ENCODE measurements around the gene PHLPP1. TPM values are rescaled to one million over a fixed set of nuclear protein-coding genes. Genes with fewer than 3 reads are reported as not detected.

The PHLPP1 gene
- 10 to 100 TPM in 2 of 3 donors, 1 to 10 TPM in 1; 9.8 to 19.9 (median 15.4) TPM for total RNA-seq

- no peaks in the 10 kb centered on the region for H3K27me3 ChIP-seq
- H3K9me3 ChIP-seq: no peaks in the 10 kb centered on the region
- H3K4me1 ChIP-seq: no peaks in the 10 kb centered on the region
- H3K27ac ChIP-seq: peak within 1 kb of the TSS; percentile 96 to 99
- H3K4me3 ChIP-seq: peak within 1 kb of the TSS; percentile 76 to 81 (median 76)
- no peaks in the 10 kb centered on the region for H3K36me3 ChIP-seq
- TF ChIP-seq POLR2A (IDR thresholded peaks at IDR 0.05) (peak; percentile 53), CTCF (IDR thresholded peaks at IDR 0.05) (no peak), POLR2AphosphoS5 (IDR thresholded peaks at IDR 0.05) (peak in 2 of 3 donors; percentile 15 to 71)
- intact Hi-C loops (cut with DNase I; ENCODE audit: low total_unique reads): loop anchor here (10.0 kb wide), 1 partner anchor 269 kb away; no protein-coding TSS in a partner anchor
- DNase-seq (ENCODE audit: low spot score in 2 of 2): no peak
Observed at GRCh38 chr18:62715436-62715758, at the start of gene PHLPP1. TSS of gene PHLPP1 (plus strand) at chr18:62715541. CDS start at chr18:62715684, 143 bp downstream.

DNA sequence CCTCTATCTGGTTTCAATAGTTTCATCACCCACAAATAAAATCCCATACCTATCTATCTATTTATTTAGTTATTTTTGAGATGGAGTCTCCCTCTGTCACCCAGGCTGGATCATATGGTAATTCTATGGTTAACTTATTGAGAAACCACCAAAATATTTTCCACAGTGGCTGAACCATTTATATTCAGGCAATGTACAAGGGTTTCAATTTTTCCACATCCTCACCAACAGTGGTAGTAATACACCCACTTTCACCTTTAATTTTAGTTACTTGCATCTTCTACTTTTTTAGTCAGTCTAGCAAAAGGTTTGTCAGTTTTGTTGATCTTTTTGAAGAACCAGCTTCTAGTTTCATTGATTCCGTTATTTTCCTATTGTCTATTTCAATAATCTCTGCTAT, 46.1 kb upstream of the PHLPP1 start:
- Histone ChIP-seq H3K27me3 (no peaks in the 10 kb centered on the region), H3K9me3 (peaks cover 6 to 23% of the 10 kb centered on the region in 2 donors), H3K27ac (no peak overlapping the region), H3K4me3 (no peak overlapping the region), H3K4me1 (no peaks in the 10 kb centered on the region), H3K36me3 (no peaks in the 10 kb centered on the region)
- no peak for TF ChIP-seq POLR2A (IDR thresholded peaks at IDR 0.05)
- no peak for TF ChIP-seq POLR2AphosphoS5 (IDR thresholded peaks at IDR 0.05)
- intact Hi-C loops (cut with DNase I; ENCODE audit: low total_unique reads): no loop called here
- DNase-seq (ENCODE audit: low spot score in 2 of 2): no peak

DNA sequence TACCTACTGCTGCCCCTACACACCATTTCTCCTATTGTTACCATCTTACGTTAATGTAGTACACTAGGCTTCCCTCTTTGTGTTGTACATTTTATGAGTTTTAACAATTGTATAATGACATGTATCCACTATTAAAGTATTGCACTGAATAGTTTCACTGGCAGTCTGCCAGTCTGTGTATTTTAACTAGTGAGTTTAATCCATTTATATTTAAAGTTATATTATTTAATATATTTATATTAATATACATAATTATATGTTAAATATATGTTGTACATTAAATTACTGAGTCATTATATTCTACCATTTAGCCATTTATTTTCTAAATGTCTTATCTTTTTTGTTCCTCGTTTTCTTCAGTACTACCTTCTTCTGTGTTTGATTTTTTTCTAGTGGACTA, 44.8 kb upstream of the PHLPP1 start:
- no peak for DNase-seq (ENCODE audit: low spot score in 2 of 2)
- Histone ChIP-seq H3K27ac (no peak overlapping the region), H3K9me3 (peaks cover 6 to 23% of the 10 kb centered on the region in 2 donors), H3K27me3 (no peaks in the 10 kb centered on the region), H3K4me1 (no peaks in the 10 kb centered on the region), H3K36me3 (no peaks in the 10 kb centered on the region), H3K4me3 (no peak overlapping the region)
- TF ChIP-seq POLR2A (IDR thresholded peaks at IDR 0.05): no peak
- TF ChIP-seq POLR2AphosphoS5 (IDR thresholded peaks at IDR 0.05): no peak
- no peak for TF ChIP-seq CTCF (IDR thresholded peaks at IDR 0.05)
- intact Hi-C loops (cut with DNase I; ENCODE audit: low total_unique reads): no loop called here

DNA sequence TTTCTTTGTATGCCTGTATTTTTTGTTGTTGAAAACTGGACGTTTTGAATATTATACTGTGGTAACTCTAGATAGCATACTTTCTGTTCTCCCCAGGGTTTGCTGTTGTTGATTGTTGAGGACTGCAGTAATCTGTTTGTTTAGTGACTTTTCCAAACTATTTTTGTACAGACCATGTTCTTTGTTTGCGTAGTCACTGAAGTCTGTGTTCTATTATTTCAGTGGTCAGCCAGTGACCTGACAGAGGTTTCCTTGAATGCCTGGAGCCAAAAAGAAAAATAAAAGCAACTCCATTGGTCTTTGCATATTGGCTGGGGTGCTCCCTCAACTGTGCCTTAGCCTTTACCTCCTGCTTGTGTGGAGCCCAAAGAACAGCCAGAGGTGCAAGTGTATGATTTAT, 42.7 kb upstream of the PHLPP1 start:
- Histone ChIP-seq H3K4me1 (no peaks in the 10 kb centered on the region), H3K36me3 (no peaks in the 10 kb centered on the region), H3K4me3 (no peak overlapping the region), H3K9me3 (peaks cover 6 to 23% of the 10 kb centered on the region in 2 donors), H3K27me3 (no peaks in the 10 kb centered on the region), H3K27ac (no peak overlapping the region)
- TF ChIP-seq POLR2AphosphoS5 (IDR thresholded peaks at IDR 0.05) (no peak), CTCF (IDR thresholded peaks at IDR 0.05) (no peak)
- intact Hi-C loops (cut with DNase I; ENCODE audit: low total_unique reads): no loop called here
- DNase-seq (ENCODE audit: low spot score in 2 of 2): no peak

GRCh38 chr18:62678847-62679485, 36.4 kb upstream of the PHLPP1 start:
- no peak for TF ChIP-seq POLR2A (IDR thresholded peaks at IDR 0.05)
- no peaks in the 10 kb centered on the region for H3K4me1 ChIP-seq
- no peaks in the 10 kb centered on the region for H3K9me3 ChIP-seq
- intact Hi-C loops (cut with DNase I; ENCODE audit: low total_unique reads): no loop called here
- H3K27me3 ChIP-seq: no peaks in the 10 kb centered on the region
- H3K36me3 ChIP-seq: no peaks in the 10 kb centered on the region
- H3K27ac ChIP-seq: no peak overlapping the region
- H3K4me3 ChIP-seq: no peak overlapping the region
- DNase-seq (ENCODE audit: low spot score in 2 of 2): no peak

DNA sequence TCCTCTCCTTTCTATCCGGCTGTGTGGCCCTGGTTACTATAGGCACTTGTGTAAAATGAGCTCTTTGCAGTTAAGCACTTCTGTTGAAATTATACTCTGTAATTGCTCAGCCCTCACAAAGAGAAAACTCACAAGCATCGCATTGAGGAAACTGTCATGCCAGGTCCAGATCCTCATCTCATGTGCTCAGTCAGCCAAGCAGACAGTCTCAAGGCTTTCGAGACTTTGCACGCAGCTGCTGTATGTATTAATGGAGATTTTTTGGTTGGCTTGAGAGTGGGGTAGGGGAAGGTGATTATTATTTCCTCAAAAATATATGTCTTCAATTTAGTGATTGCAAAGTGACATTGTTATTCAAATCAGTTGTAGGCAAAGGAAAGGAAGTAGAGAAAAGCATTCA, 33.0 kb upstream of the PHLPP1 start:
- no peaks in the 10 kb centered on the region for H3K4me1 ChIP-seq
- no peaks in the 10 kb centered on the region for H3K9me3 ChIP-seq
- H3K36me3 ChIP-seq: no peaks in the 10 kb centered on the region
- no peaks in the 10 kb centered on the region for H3K27me3 ChIP-seq
- TF ChIP-seq POLR2AphosphoS5 (IDR thresholded peaks at IDR 0.05) (no peak), CTCF (IDR thresholded peaks at IDR 0.05) (no peak), POLR2A (IDR thresholded peaks at IDR 0.05) (no peak)
- H3K4me3 ChIP-seq: no peak overlapping the region
- DNase-seq (ENCODE audit: low spot score in 2 of 2): no peak
- intact Hi-C loops (cut with DNase I; ENCODE audit: low total_unique reads): no loop called here
- H3K27ac ChIP-seq: no peak overlapping the region
